GM18909 (cell line): ENCODE data around the gene MAP2K2.
"Not testable (repeated sequence)": the region's sequence is repeated elsewhere in the genome, so short reads cannot be mapped to it uniquely, and the experiment has no call there.

Experiments used
- ATAC-seq: cut with Tn5 transposase; IDR thresholded peaks from one replicate; pipeline ENCODE4 v1.9.1; 2021; ENCODE audit warnings: mild to moderate bottlenecking; ENCODE audit not compliant: unreplicated experiment, poor library complexity

Gene MAP2K2

DNA sequence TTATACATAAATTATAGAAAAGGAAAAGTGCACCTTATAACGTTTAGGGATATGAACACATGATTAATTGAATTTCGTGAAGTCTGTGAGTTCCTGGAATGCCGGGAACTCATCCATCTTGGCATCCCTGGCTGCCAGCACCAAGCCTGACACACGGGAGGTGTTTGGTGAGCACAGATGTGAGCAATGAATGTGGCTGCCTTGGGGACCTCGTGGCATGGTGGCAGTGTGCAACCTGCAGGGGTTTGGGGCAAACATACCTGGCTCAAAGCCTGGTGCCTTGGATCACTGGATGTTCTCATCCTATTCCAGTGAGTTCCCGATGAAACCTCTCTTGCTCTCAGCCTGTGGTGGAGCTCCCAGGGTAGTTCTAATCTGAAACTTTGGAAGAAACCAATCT lies 10.4 kb upstream of the MAP2K2 start:
- ATAC-seq, result no peak

DNA sequence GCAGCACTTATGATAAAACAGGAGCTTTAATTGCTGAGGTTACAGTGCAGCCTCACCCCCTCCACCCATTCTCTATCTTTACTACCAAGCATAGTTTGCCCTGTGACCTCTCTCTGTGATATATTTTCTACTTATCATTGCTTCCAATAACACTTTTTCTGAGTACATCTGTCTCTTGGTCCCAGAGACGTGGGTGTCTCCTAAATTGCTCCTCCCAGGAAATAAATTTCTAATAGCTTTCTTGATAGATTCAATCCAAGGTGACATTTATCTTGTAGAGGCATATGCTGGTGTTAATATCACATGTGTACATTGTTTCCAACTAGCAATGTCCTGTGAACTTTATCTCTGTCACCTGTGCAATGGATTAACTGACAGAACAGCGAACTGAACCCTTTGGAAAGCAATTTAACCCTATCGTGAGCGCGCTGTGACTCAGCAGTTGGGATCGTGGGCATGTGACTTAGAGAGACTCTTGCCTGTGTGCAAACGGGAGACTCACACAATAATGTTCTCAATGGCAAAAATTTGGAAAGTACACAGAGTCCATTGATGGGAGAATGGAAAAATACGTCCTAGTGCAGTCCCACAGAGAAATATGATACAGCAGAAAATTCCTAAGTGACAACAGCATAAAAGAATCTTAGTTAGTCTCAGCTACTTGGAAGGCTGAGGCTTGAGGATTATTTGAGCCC lies 7.0 kb upstream of the MAP2K2 start:
- ATAC-seq, result no peak

DNA sequence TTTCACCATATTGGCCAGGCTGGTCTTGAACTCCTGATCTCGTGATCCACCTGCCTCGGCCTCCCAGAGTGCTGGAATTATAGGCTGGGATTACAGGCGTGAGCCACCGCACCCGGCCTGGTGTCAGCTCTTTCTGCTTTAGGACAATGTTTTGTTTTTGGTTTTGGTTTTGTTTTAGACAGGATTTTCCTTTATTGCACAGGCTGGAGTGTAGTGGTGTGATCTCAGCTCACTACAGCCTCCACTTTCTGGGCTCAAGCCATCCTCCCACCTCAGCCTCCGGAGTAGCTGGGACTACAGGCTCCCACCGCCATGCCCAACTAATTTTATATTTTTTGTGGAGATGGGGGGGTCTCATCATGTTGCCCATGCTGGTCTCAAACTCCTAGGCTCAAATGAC lies 5.1 kb upstream of the MAP2K2 start:
- not testable (repeated sequence) for ATAC-seq

DNA sequence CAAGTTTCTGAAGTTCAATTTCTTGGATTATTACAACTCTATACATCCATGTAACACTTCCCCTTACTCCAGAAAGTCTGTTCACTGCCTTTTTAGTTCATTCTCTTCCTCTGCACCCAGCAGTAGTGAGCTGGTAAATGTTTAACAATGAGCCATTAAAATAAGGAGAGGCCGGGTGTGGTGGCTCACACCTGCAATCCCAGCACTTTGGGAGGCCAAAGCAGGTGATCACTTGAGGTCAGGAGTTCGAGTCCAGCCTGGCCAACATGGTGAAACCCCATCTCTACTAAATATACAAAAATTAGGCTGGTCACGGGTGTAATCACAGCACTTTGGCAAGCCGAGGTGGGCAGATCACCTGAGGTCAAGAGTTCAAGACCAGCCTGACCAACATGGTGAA lies 3.4 kb upstream of the MAP2K2 start:
- not testable (repeated sequence) for ATAC-seq

DNA sequence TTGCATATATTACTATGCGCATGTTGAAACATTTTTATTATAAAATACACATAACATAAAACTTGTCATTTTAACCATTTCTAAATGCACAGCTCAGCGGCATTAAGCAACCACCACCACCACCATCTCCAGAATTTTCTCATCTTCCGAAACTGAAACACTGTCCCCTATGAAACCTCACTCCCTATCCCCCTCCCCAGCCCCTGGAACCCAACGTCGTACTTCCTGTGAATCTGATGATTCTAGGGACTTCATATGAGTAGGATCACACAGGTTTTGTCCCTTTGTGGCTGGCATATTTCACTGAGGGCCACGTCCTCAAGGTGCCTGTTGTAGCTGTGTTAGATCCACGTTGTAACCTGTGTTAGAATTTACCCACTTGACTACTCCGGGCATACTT lies 716 bp upstream of the MAP2K2 start:
- ATAC-seq, result no peak

DNA sequence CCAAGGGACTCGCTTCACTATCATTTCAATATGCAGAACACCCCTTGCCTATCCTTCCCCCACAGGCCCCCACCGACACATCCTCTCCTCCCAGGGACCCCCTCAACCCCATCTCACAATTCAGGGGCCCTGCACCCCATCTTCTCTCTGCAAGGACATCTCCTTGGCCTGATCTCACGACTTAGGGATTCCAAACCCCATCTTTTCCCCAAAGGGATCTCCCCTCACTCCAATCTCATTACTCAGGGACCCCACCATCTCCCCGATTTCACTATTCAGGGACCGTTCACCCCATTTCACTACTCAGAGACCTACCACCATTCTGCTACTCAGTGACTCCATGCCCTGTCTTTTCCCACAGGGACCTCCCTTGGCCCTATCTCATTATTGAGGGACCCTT lies 1.4 kb downstream of the MAP2K2 start:
- ATAC-seq, result no peak

DNA sequence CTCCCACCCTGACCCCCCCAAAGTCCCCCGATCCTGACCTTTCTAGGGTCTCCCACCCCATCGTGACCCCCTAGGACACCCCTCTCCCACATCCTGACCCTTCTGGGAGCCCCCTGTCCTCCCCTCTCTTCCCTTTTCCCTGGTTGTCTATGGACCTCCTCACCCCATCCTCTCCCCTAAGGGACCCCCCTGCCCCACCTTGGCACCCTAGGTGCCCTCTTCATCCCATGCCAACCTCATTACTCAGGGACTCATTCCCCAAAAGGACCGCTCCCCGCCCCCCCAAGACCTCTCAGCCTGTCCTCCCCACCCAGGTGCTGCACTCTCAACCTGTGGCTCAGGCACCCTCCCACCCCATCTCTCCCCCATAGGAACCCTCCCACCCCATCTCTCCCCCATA lies 2.1 kb downstream of the MAP2K2 start:
- no peak for ATAC-seq

DNA sequence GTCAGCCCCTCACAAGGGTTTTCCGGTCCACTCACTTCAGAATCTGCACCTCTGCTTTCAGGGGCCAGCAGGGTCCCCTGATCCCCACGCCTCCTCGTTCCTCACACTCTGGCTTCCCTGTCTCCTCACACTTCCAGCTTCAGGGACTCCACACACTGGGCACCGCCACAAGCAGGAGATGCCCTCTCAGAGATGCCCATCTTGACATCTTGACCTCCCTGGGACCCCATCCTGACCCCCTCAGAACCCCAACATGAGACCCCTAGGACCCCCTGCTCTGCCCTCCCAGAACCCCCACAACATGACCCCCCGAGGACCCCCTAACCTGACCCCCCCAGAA lies 2.7 kb downstream of the MAP2K2 start:
- ATAC-seq, result no peak

DNA sequence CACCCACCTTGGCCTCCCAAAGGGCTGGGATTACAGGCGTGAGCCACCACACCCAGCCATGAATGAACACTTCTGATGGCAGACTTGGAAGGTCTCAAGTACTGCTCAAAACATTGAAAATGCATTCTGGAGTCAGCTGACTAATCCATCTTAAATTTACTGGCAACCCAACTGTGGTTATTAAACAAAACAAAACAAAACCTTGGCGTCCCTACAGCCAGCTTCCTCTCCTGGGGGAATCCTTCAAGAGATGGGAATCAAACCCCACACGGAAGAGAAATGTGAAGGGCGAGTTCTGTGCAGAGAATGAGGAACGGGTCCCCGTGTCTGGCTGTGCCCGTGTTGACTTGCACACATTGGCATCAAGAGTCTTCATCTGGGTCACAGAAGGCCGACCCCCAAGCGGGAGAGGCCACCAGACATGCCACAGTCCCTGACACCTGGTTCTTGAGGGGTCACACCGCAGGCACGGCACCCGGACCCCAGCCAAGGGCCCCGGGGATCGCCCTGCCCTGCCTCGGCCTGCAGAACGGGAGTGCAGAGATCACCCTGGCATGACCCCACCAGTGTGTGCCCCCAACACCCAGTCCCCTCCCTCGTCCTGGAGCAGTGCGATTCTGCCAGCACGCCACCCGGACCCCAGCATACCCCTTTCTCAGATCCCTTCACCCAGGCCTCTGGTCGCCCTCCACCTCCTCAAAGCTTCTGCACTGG lies 3.2 kb downstream of the MAP2K2 start:
- ATAC-seq, result no peak

DNA sequence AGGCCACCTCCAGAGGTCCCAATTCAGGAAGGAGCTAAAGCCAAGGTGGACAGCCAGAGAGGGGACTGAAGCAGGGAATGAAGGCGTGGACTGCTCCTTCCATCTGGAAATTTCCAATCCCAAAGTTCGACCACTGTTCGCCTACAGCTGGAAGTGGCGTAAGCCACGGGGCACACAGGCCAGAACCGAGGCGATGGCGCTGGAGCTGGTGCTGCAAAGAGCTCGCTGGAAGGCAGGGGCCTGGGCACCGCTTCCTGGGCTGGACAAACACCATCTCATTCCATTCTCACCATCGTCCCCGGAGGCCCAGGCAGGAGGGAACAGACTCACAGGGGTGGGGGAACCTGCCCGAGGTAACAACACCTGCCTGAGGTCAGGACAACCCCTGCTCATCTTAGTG lies 4.2 kb downstream of the MAP2K2 start:
- no peak for ATAC-seq

DNA sequence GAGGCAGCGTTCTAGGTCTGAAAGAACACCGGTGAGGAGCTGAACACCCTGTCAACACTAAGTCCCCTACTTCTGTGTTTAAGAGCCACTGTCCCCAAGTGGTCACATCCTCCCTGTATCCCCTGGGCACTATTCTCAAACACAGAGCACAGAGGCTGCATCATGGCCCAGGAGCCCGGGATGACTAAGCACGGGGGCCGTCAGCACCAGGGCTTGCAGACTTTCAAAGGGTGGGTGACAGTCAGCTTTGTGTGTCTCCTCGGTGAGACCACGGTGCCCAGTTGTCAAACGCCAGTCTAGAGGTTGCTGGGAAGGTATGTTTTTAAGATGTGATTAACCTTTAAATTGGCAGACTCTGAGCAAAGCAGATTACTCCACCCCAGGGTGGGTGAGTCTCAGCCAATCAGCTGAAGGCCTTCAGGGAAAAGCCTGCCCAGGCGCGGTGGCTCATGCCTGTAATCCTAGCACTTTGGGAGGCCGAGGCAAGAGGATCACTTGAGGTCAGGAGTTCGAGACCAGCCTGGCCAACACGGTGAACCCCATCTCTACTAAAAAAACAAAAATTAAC lies 8.0 kb downstream of the MAP2K2 start:
- no peak for ATAC-seq

DNA sequence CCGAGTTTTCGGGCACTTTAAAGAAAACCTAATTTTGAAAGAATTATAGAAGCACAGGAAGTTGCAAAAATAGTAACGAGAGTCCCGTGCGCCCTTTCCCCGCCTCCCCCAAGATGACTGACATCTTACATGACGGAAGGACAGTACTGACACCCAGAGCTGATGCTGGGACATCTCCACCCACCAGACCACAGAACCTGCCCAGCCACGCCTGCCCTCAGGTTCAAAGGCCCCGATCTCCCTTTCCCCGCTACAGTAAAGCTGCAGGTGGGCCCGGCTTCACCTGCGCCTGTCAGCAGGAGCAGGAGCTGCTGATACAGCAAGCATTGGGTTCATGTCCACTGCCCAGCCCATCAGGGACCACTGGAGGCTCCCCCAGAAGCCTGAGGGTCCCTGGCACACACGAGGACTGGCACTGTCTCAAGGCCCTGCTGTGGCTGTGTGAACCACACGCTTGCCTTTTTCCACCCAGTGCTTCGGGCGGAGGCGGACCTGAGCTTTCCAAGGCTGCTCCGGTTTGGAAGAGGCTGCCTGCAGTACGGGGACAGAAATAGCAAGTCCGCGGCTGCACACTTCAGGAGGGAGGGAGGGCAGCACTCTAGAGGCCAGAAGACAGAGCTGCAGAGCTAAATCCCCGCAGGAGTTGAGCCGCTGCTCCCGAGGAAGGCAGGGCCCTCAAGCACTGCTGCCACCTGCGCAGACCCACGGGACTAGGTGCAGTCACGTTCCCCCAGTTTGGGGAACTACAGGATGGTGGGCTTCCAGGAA lies 8.7 kb downstream of the MAP2K2 start:
- ATAC-seq, result peak; percentile 72

DNA sequence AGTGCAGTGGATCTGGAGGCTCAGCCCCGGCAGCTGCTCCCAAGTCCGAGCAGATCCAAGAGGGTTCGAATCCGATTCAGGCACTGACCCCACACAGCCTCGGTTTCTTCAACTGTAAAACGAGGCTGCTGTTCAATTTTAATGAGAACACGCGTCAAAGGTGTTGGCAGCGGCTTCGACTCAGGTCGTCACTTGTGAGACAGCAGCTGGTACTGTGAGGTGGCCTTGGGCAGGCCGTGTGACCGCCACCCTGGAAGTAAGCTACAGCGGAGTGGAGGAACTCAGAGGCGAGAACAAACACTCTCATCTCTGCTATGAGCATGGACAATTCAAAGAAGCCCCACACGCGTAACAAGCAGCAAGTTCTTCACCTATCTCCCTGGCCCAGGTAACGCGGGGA lies 9.7 kb downstream of the MAP2K2 start:
- no peak for ATAC-seq

DNA sequence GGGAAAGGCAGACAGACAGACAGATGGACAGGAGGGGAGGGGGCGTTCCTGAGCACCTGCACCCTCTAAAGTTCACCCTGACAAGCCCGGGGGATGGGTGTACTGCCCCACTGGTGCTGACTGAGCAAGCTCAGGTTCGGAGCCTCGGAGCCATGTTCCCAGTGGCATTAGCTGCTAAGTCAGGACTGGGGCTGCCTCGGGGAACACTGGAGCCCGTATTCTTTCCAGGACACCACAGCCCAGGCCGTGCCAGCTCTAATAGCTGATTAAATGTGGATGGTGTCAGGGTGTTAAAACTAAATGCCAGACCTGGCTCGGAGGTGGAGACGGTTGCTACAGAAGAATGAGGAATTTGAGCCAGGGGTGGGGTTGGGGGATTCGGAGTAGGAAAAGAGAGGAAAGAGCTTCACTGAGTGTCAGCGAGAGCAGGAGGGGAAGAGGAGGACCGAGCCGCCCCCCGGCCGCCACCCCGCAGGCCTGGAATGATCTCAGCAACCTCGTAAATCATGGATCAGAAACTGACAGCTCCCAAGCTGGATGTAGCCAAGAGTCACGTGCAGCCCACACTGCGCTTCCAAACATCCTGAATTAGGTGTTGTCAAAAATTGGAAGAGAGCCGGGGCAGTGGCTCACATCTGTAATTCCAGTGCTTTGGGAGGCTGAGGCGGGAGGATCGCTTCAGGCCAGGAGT lies 10.4 kb downstream of the MAP2K2 start:
- ATAC-seq, result no peak

DNA sequence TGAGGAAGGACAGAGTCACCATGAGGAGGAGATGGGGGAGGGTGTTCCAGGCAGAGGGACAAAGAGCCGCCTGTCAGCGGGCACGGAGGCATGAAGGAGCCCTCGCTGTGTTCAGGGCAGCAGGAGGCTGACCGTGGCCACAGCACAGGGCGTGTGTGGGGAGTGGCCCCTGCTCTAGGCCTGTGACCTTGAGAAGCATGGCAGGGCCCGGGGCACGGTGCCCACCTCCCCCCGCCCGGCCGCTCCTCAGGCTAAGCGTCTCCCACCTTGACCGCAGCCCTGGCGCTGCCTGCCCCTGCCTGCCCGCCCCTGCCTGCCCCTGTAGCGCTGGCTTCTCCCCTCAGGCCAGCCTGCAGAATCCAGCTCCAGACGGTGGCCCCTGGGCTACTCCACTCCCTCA lies 11.6 kb downstream of the MAP2K2 start:
- no peak for ATAC-seq

DNA sequence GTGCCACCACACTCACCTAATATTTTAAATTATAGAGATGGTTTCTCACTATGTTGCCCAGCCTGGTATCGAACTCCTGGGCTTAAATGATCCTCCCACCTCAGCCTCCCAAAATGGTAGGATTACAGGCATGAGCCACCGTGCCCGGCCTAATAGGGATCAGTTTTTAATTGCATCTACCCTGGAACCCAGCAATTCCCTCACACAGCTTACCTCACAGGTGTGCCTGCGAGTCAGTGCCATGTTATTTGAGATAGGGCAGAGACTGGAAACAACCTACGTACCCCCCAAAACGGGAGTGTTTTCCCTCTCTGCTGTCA lies 14.3 kb downstream of the MAP2K2 start:
- ATAC-seq, result no peak

DNA sequence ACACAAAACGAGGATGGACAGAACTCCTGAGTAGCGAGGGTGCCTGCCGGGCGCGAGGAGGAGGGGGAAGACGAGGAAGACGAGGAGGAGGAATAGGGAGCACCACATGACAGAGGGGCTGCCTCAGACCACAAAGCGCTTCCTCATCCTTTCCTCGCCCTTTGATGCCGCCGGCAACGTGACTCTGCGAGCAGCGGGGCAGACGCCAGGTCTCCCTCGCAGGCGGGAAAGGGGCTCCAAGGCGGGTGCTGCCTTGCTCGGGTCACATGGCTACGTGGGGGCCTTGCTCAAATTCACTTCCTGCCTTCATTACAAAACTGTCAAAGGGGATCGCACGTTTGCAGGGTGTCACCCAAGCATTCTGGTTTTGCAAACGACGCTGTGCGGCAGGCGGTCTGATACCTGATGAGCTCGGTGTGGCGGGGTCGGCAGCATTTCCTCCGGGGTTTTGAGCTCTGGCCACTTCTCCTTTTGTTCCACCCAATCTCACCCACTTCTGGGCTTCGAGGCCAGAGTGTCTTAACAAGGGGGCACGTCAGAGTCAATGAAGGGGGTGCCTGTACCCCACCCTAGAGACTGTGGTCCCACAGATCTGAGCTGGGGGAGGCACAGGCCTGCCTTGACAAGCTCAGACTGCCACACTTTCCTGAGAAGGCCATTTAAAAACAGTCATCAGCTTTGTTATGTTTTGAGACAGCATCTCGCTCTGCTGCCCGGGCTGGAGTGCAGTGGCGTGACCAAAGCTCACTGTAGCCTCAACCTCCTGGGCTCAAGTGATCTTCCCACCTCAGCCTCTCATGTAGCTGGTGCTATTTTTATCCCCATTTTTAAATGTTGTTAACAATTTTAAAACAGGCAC lies 14.9 kb downstream of the MAP2K2 start:
- peak; percentile 67 for ATAC-seq

DNA sequence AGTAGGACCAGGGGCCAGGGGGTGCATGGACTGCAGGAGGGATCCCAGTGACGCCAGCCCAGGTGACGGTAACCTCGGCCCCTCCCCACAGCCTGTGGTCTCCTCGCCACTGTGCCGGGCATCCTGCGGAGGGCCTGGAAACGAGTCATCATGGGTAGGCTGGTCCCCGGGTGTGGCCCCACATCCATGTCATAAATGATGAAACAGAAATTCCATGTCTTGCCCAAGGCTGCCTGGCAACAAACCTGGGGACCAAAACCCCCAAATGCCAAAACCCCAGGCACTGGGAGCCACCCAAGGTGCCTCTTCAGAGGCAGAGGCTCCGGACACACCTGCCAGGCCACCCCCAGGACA lies 20.9 kb downstream of the MAP2K2 start:
- no peak for ATAC-seq

DNA sequence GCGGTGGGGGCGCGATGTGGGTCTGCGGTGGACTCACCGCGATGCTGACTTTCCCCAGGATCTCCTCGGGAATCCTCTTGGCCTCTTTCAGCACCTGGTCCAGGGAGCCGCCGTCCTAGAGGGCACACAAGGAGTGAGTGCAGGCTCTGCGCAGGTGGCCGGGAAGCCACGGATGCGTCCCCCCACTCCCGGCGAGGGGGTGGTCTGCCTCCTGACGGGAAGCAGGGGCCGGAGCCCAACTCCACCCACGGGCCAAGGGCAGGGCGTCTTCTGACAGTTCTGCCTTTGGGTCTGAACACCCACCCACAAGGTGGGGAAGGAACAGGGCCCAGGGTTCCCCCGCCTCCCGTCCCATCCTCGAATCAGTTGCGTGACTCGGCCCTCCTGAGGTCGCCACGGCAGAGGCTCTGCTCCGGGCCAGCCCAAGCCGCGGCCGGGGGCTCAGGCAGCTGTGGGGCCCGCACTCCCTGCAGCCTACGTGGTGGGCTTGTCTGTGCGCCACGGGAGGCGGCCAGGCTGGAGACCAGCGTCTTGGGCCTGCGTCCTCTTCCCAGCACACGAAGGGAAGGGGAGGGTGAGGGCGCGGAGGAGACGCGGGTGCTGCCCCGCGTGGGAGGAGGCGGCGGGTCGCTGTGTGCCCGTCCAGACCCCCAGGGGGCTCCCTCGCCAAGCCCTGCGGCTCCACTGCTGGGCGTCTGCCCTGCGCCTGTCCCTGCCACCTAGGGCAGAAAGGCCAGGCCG lies 21.4 kb downstream of the MAP2K2 start:
- ATAC-seq, result no peak

DNA sequence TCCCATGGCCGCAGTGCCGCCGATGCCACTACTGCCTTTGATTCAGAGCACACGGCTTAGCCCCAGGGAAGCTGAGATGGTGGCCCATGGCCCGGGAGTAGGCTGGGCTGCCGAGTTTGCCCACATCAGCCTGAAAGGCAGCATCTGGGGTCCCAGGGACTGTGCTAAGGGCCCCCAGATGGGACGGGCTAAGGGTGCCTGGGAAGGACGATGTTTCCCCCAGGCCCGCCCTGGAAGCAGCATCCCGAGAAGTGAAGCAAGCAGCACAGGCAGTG lies 22.5 kb downstream of the MAP2K2 start:
- no peak for ATAC-seq
